Parathyroid adenoma (tissue), 2 donors: Measurements from ENCODE around the gene FREM1.

Experiments used
- H2AFZ ChIP-seq: fragments of 300-600 bp; sonication (generic); one replicate; pipeline ENCODE4 v1.7.0; 2017; ENCODE audit warnings: antibody characterized with exemption, mild to moderate bottlenecking
- H3K27ac ChIP-seq: fragments of 300-600 bp; sonication (generic); one replicate; pipeline ENCODE4 v1.7.0; 2017
- H3K27me3 ChIP-seq: fragments of 300-600 bp; sonication (generic); one replicate; pipeline ENCODE4 v1.7.0; 2017; ENCODE audit warnings: low read length; ENCODE audit not compliant: control insufficient read depth, insufficient read depth
- H3K36me3 ChIP-seq: fragments of 300-600 bp; sonication (generic); one replicate; pipeline ENCODE4 v1.7.0; 2017; ENCODE audit warnings: low read length; ENCODE audit not compliant: control insufficient read depth, insufficient read depth
- H3K4me1 ChIP-seq: fragments of 300-600 bp; sonication (generic); one replicate; pipeline ENCODE4 v1.7.0; 2017; ENCODE audit warnings: control low read depth
- H3K4me2 ChIP-seq: fragments of 300-600 bp; sonication (generic); one replicate; pipeline ENCODE4 v1.7.0; 2017; ENCODE audit warnings: low read length
- H3K4me3 ChIP-seq: fragments of 300-600 bp; sonication (generic); one replicate; pipeline ENCODE4 v1.7.0; 2017; ENCODE audit warnings: low read depth, low read length
- H3K79me2 ChIP-seq: fragments of 300-600 bp; sonication (generic); one replicate; pipeline ENCODE4 v1.7.0; 2017; ENCODE audit warnings: control low read depth
- H3K9ac ChIP-seq: fragments of 300-600 bp; sonication (generic); one replicate; pipeline ENCODE4 v1.7.0; 2017; ENCODE audit warnings: mild to moderate bottlenecking
- H3K9me3 ChIP-seq: fragments of 300-600 bp; sonication (generic); one replicate; pipeline ENCODE4 v1.7.0; 2017; ENCODE audit warnings: low read length; ENCODE audit not compliant: control insufficient read depth
- CTCF ChIP-seq: fragments of 300-600 bp; sonication (generic); IDR thresholded peaks from one replicate; pipeline ENCODE4 v1.7.0; 2017; ENCODE audit warnings: antibody characterized with exemption, mild to moderate bottlenecking
- donor health status: primary hyperparathyroidism.

FREM1 gene

DNA sequence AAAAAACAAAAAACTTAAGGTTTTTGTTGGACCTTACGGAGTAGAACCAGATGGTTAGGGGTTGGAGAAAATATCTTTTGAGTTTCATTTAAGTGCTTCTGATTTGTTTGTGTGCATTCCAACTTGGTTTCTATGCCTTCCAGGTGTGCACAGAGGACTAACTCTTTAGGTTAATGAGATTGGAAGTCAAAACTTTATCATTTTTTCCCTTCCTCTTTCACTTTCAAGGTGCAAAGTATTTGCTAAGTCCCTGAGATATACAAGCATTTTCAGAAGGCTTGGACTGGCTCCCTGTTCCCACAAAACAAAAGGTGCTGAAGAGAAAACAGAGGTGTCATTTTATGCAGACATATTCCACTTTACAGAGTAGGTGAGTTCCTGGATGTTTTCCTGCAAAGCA is 157.4 kb downstream of the FREM1 start:
- Histone ChIP-seq H3K4me2 (no peak overlapping the region), H3K9me3 (no peaks in the 10 kb centered on the region), H3K4me3 (no peak overlapping the region), H3K9ac (no peak overlapping the region), H3K27ac (no peak overlapping the region), H3K36me3 (no peaks in the 10 kb centered on the region), H2AFZ (no peak overlapping the region), H3K79me2 (no peaks in the 10 kb centered on the region), H3K4me1 (no peaks in the 10 kb centered on the region), H3K27me3 (no peaks in the 10 kb centered on the region)
- TF ChIP-seq CTCF = no peak

DNA sequence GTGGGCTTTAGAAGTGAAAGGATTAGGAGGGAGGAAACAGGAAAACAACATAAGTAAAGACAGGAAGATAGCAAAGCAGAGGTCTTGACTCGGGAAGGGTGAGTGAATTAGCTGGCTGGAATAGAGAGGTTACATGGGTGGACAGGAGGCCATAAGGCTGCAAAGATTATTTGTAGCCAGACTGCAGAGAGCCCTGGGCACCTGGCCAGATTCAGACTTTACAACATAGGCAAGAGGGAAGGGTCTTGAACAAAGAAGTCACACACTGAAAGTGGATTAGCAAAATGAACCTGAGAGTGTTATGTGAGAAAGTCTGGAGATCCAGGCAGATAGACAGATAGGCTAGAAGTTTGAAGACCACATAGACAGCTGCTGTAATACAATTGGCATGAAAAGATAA is 158.0 kb downstream of the FREM1 start:
- Histone ChIP-seq H3K27ac (no peak overlapping the region), H3K9ac (no peak overlapping the region), H3K9me3 (no peaks in the 10 kb centered on the region), H2AFZ (no peak overlapping the region), H3K4me3 (no peak overlapping the region), H3K4me1 (no peaks in the 10 kb centered on the region), H3K27me3 (no peaks in the 10 kb centered on the region), H3K4me2 (no peak overlapping the region), H3K79me2 (no peaks in the 10 kb centered on the region), H3K36me3 (no peaks in the 10 kb centered on the region)
- TF ChIP-seq CTCF = no peak

DNA sequence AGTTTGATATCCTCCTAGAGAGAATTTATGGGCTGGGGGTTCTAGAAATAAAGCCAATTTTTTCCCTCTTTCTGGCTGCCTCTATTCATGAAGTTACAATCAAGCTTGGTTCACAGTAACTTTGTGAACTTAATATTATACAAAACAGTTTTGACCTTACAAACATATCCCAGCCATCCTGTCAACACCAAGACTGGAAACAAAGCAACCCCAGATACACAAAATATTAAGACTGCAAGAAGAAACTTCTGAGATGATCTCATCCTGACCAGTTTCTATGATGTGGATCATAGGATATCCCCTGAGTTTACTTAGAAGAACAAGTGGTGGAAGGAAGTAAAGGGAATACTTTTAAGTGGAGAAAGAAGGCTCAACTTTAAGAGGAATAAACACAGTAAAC is 159.4 kb downstream of the FREM1 start:
- Histone ChIP-seq H3K27me3 (no peaks in the 10 kb centered on the region), H3K4me1 (no peaks in the 10 kb centered on the region), H3K4me2 (no peak overlapping the region), H3K4me3 (no peak overlapping the region), H3K27ac (no peak overlapping the region), H2AFZ (no peak overlapping the region), H3K36me3 (no peaks in the 10 kb centered on the region), H3K9ac (no peak overlapping the region), H3K79me2 (no peaks in the 10 kb centered on the region), H3K9me3 (no peaks in the 10 kb centered on the region)
- TF ChIP-seq CTCF = no peak

DNA sequence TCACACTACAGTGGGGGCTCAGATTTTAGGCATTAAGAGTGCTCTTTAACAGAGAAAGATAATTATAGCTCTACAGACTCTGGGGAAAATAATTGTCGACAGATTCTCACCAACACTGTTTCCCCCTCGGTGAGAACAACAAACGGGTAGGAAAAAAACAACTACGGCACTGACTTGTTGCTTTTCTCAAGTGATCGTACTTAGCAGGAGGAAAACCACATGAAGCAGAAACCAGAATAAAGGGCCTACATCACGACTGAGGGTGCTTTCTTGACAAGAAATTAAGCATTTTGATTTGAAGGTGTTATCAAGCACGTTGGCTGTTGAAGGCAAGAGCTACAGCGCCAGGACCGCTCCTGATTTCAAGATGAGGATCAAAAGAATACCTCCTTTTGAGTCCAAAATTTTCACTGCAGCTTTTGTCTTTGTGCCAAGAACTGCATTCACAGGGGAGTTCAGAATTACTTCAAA is 160.5 kb downstream of the FREM1 start:
- Histone ChIP-seq H3K4me2 (no peak overlapping the region), H3K4me3 (no peak overlapping the region), H3K36me3 (no peaks in the 10 kb centered on the region), H2AFZ (no peak overlapping the region), H3K27me3 (no peaks in the 10 kb centered on the region), H3K9me3 (no peaks in the 10 kb centered on the region), H3K79me2 (no peaks in the 10 kb centered on the region), H3K27ac (no peak overlapping the region), H3K9ac (no peak overlapping the region), H3K4me1 (no peaks in the 10 kb centered on the region)
- no peak for TF ChIP-seq CTCF

GRCh38 chr9:14748373-14748772 is 161.9 kb downstream of the FREM1 start:
- no peaks in the 10 kb centered on the region for H3K27me3 ChIP-seq
- no peaks in the 10 kb centered on the region for H3K79me2 ChIP-seq
- H3K9ac ChIP-seq = no peak overlapping the region
- no peak overlapping the region for H3K4me2 ChIP-seq
- H3K36me3 ChIP-seq = no peaks in the 10 kb centered on the region
- no peaks in the 10 kb centered on the region for H3K4me1 ChIP-seq
- no peaks in the 10 kb centered on the region for H3K9me3 ChIP-seq
- H2AFZ ChIP-seq = no peak overlapping the region
- H3K27ac ChIP-seq = no peak overlapping the region
- H3K4me3 ChIP-seq = no peak overlapping the region
- TF ChIP-seq CTCF = no peak
